Stimulated activated naive CD8-positive, alpha-beta T cell treated with anti-CD3 and anti-CD28 coated beads, Interleukin-15, amount 100 ng/mL, for 72 hours (primary cell): Measurements from ENCODE around the gene HBB.
"Not testable (repeated sequence)": the region's sequence is repeated elsewhere in the genome, so short reads cannot be mapped to it uniquely, and the experiment has no call there.

Experiments
- ATAC-seq: fragments of 150-1000 bp; cut with Tn5 transposase; 2 replicates; pipeline ENCODE4 v1.10.0; 2021; ENCODE audit warnings: mild to moderate bottlenecking, moderate library complexity
- DNase-seq, 2 donors: peaks; one replicate each; pipeline ENCODE4 v3.0.0; 2021 to 2022
- H3K27ac Mint-ChIP-seq, 2 donors: one replicate each; pipeline ENCODE4 v1.8.0; 2022; ENCODE audit warnings: mild to moderate bottlenecking in 2 of 2, mixed read lengths in 2 of 2, moderate library complexity in 2 of 2
- H3K27me3 Mint-ChIP-seq: one replicate; pipeline ENCODE4 v1.8.0; 2022; ENCODE audit warnings: mixed read lengths
- H3K4me1 Mint-ChIP-seq: one replicate; pipeline ENCODE4 v1.8.0; 2022; ENCODE audit warnings: mild to moderate bottlenecking, mixed read lengths
- H3K4me3 Mint-ChIP-seq, 2 donors: one replicate each; pipeline ENCODE4 v1.8.0; 2022; ENCODE audit warnings: mild to moderate bottlenecking in 2 of 2, mixed read lengths in 2 of 2, moderate library complexity in 1 of 2
- H3K9me3 Mint-ChIP-seq, 2 donors: one replicate each; pipeline ENCODE4 v1.8.0; 2022; ENCODE audit warnings: mixed read lengths in 2 of 2

The HBB gene

DNA sequence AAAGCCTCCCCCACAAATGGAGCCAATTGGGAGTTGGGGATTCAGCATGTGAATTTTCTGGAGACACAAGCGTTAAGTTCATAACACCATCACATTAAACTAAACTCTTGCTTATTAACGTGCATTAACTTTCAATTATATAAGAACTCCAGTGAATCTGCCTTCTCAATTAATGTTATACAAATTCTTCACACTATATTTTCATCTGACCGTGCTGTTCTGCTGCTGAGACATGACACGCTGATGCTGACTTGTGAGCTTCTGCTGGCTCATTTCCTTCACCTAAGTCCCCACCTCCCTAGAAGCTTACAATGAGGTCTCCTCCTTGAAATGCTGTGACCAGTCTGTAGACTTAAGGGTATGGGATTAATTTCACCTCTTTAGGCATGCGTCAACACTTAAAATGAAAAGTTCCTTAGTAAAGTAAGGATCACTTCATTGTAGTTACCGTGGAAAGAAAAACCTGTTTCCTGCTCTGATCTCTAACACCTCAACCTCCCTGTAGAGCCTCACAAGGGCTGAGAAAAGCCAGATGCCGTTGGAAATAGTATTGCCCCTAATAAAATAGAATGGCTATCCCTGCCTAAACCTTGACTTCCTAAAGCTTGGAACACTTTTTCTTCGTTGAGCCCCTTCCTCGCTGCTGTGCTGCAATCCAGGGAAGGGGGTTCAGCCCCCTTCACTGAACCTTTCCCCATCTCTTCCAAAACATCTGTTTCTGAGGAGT is 25.5 kb upstream of the HBB start:
- no peak for DNase-seq

DNA sequence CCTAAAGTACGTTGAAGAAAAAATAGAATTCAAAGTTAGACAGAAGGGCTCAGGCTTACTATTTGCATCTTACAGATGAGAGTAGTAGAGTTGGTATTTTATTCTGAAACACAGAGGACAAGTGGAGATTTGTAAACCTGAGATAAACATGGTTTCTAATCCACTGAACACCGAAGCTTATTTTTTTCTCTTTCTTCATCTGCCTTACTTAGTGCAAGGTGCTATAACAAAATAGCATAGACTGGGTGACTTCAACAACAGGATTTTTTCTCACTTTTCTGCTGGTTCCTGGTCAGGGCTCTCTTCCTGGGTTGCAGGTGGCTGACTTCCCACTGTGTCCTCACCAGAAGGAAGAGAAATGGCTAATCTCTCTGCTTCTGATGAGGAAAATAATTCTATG is 24.9 kb upstream of the HBB start:
- H3K4me3 Mint-ChIP-seq = no peak overlapping the region
- ATAC-seq = no peak

More for the DNA sequence above, 25.5 kb upstream of the HBB start:
- H3K27me3 Mint-ChIP-seq = no peaks in the 10 kb centered on the region
- H3K27ac Mint-ChIP-seq = no peak overlapping the region
- no peaks in the 10 kb centered on the region for H3K9me3 Mint-ChIP-seq
- ATAC-seq = no peak
- no peaks in the 10 kb centered on the region for H3K4me1 Mint-ChIP-seq
- H3K4me3 Mint-ChIP-seq = no peak overlapping the region

DNA sequence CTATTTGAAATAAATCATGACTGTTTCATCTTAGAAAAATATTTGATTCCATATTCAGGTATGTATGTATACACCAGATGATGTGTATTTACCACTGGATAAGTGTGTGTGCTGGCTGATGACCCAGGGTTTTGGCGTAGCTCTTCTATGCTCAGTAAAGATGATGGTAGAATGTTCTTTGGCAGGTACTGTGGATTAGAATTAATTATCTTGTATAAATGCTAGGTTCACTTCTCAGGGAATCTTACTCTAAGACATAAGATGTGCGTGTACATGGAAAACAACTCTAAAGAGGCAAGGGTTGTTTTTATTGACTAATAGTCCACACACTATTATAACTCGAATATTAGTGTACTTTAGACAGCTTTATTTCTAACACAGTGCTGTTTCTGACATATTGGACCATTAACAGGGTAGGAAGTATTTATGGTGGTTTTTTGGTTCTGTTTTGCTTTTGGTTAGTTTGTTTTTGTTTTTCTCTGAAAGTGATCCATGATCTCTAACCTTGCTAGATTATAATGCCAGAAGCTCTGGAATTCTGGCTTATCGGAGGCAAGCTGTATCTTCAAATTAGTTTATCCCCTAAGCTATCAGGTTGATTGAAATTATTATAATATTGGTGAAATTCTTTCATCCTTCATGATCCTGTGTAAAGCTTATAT is 23.8 kb upstream of the HBB start:
- Mint-ChIP-seq H3K4me1 (no peaks in the 10 kb centered on the region), H3K4me3 (no peak overlapping the region), H3K27me3 (peaks cover 2% of the 10 kb centered on the region), H3K9me3 (no peaks in the 10 kb centered on the region), H3K27ac (no peak overlapping the region)
- ATAC-seq (no peak), DNase-seq (no peak)

More for the DNA sequence above, 24.9 kb upstream of the HBB start:
- Mint-ChIP-seq H3K27ac (no peak overlapping the region), H3K4me1 (no peaks in the 10 kb centered on the region), H3K27me3 (no peaks in the 10 kb centered on the region), H3K9me3 (no peaks in the 10 kb centered on the region)
- no peak for DNase-seq

DNA sequence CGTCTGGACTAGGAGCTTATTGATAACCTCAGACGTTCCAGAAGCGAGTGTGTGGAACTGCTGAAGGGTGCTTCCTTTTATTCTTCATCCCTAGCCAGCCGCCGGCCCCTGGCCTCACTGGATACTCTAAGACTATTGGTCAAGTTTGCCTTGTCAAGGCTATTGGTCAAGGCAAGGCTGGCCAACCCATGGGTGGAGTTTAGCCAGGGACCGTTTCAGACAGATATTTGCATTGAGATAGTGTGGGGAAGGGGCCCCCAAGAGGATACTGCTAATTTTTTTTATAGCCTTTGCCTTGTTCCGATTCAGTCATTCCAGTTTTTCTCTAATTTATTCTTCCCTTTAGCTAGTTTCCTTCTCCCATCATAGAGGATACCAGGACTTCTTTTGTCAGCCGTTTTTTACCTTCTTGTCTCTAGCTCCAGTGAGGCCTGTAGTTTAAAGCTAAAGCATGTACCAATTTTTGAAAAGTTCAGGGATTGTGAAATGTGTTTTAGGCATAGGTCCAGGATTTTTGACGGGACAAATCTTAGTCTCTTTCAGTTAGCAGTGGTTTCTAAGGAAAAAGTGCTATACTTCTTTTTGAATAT is 23.0 kb upstream of the HBB start, which contains the start of gene HBG1:
Gene HBG1, minus strand, starts transcription at position 51 of the 590 bp plus-strand sequence. CDS start 53 bp downstream, outside the sequence.
- not testable (repeated sequence) for ATAC-seq, DNase-seq, H3K9me3 Mint-ChIP-seq, H3K27me3 Mint-ChIP-seq, H3K4me3 Mint-ChIP-seq, H3K27ac Mint-ChIP-seq, H3K4me1 Mint-ChIP-seq

DNA sequence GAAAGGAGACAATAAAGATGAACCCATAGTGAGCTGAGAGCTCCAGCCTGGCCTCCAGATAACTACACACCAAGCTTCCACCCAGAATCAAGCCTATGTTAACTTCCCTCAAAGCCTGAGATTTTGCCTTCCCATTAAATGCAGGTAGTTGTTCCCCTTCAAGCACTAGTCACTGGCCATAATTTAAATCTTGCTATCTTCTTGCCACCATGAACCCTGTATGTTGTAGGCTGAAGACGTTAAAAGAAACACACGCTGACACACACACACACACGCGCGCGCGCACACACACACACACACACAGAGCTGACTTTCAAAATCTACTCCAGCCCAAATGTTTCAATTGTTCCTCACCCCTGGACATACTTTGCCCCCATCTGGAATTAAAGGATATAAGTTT is 21.6 kb upstream of the HBB start:
- not testable (repeated sequence) for H3K27me3 Mint-ChIP-seq, H3K9me3 Mint-ChIP-seq, H3K4me1 Mint-ChIP-seq, ATAC-seq, H3K27ac Mint-ChIP-seq, DNase-seq, H3K4me3 Mint-ChIP-seq

DNA sequence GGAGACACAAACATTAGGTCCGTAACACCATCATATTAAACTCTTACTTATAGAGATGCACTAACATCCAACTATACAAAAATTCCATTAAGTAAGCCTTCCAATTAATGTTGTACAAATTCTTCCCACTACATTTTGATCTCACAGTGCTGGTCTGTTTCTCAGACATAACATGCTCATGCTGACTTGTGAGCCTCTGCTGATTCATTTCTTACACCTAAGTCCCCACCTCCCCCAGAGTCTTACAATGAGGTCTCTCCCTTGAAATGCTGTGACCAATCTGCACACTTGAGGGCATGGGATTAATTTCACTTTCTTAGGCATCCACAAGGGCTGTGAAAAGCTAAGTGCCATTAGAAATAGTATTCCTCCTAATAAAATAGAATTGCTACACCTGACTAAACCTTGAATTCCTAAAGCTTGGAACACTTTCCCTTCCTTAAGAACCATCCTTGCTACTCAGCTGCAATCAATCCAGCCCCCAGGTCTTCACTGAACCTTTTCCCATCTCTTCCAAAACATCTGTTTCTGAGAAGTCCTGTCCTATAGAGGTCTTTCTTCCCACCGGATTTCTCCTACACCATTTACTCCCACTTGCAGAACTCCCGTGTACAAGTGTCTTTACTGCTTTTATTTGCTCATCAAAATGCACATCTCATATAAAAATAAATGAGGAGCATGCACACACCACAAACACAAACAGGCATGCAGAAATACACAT is 20.8 kb upstream of the HBB start:
- DNase-seq (no peak), ATAC-seq (no peak)
- Mint-ChIP-seq H3K9me3 (no peaks in the 10 kb centered on the region), H3K4me3 (no peak overlapping the region), H3K27ac (no peak overlapping the region), H3K4me1 (no peaks in the 10 kb centered on the region), H3K27me3 (peaks cover 7% of the 10 kb centered on the region)

DNA sequence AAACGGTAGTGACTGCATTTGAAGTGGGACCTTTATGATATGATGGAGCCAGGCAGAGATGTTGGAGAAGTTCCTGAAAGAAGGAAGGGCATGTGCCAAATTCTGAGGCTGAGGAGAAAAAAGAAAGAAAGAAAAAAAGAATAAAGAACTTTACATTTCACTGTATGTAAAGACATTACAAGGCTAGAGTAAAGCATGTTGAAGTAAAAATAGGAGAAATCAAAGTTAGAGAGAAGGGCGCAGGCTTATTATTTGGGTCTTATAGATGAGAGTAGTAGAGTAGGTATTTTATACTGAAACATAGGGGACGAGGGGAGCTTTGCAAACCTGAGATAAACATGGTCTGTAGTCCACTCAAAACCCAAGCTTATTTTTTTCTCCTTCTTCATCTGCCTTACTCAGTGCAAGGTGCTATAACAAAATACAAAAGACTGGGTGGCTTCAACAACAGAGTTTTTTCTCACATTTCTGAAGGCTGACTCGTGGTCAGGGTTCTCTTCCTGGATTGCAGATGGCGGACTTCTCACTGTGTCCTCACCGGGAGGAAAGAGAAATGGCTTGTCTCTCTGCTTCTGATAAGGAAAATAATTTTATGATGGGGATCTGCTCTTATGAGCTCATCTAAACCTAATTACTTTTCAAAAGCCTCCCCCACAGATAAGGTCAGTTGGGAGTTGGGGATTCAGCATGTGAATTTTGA is 20.1 kb upstream of the HBB start:
- ATAC-seq (no peak), DNase-seq (no peak)
- Mint-ChIP-seq H3K27me3 (peaks cover 7% of the 10 kb centered on the region), H3K4me3 (no peak overlapping the region), H3K4me1 (no peaks in the 10 kb centered on the region), H3K9me3 (no peaks in the 10 kb centered on the region), H3K27ac (no peak overlapping the region)

DNA sequence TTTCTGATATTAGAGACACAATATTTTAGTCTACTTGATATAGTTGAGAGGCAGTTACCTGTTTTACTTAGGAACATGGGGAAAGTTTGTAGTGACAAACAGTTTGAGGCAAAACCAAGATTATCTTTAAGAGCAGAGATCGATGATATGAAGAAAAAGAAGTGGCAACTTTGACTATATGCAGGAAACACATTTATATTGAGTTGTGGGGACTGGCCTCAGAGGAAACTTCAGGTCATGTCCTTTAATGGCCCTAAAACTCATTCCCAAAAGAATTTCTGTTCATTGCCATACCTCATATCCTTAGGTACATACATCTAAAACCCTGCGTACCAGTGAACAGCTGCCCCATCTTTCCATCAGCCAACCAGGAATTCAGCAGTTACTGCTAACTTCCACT is 18.3 kb upstream of the HBB start:
- Mint-ChIP-seq H3K27ac (no peak overlapping the region), H3K27me3 (peaks cover 9% of the 10 kb centered on the region), H3K9me3 (no peaks in the 10 kb centered on the region), H3K4me3 (no peak overlapping the region), H3K4me1 (no peaks in the 10 kb centered on the region)
- no peak for DNase-seq
- ATAC-seq = no peak

DNA sequence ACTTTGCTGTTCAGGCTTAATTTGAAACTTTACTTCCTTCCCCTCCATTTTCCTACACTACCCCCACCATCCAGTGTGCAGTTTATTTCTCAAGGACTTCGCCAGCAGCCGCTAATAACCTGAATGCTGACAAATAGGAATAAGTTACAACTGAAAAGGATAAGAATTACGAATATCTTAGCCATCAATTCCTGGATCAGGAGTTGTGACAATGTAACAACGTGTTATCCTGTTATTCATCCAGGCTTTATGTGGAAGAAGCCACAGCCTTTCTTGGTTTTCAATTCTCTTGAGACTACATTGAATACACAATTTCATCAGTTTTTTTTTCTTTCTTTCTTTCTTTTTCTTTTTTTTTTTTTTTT is 16.9 kb upstream of the HBB start:
- Mint-ChIP-seq H3K4me1 (no peaks in the 10 kb centered on the region), H3K27ac (no peak overlapping the region), H3K9me3 (no peaks in the 10 kb centered on the region), H3K4me3 (no peak overlapping the region), H3K27me3 (peaks cover 16% of the 10 kb centered on the region)
- ATAC-seq (no peak), DNase-seq (no peak)

DNA sequence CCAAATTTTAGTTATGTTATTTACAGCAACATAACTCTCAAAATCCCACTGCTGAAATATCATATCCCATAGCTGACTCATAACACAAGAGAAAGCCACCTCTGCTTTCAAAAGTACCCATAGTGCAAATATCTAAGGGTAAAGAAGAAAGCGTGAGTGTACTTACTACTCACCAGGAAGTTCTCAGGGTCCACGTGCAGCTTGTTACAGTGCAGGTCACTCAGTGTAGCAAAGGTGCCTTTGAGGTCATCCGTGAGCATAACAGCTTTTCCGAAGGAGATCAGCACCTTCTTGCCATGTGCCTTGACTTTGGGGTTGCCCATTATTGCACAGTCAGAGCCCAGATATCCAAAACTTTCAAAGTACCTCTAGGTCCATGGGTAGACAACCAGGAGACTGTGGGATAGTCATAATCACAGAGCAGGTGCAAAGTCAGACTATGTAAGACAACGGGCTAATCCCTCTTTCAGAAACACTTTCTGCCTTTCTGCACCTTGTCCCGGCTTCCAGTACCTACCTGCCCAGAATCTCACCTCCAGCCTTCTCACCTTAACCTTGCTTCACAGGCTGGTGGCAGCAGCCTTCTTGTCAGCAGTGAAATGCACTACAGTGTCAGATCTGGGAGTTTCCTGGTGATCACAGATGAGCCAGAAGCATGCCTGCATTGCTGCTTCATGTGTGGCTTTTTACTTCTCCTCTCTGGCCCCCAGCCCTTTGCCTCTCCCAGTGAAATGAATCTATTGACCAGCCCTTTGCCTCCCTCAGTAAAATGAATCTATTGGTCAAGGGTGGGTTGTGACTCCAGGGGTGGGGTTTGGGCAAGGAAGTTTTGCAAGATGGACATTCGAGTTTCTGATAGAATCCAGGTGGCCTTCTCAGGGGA is 16.3 kb upstream of the HBB start:
- Mint-ChIP-seq H3K27ac (no peak overlapping the region), H3K4me1 (no peaks in the 10 kb centered on the region), H3K4me3 (no peak overlapping the region), H3K27me3 (peaks cover 22% of the 10 kb centered on the region), H3K9me3 (no peaks in the 10 kb centered on the region)
- ATAC-seq = no peak
- DNase-seq = no peak

DNA sequence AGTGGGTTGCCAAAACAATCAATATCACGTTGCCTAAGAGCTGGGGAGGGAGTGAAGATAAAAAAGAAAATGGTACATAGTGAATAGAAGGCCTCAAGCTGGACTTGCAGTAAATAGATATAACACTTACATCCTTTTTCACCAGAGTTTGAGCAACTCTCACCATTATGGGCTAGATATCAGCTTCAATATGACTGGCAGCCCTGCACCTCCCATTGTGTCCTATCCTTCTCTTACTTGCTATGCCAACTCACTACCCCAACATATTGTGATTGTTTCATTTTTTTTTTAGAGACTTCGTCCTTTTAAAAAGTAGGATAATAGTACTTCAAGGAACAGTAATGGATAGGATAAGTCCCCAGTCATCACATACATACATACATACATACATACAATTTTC is 15.3 kb upstream of the HBB start:
- ATAC-seq (no peak), DNase-seq (no peak)
- H3K27ac Mint-ChIP-seq = no peak overlapping the region
- H3K4me3 Mint-ChIP-seq = no peak overlapping the region
- no peaks in the 10 kb centered on the region for H3K9me3 Mint-ChIP-seq
- H3K27me3 Mint-ChIP-seq = peaks cover 22% of the 10 kb centered on the region
- H3K4me1 Mint-ChIP-seq = no peaks in the 10 kb centered on the region

DNA sequence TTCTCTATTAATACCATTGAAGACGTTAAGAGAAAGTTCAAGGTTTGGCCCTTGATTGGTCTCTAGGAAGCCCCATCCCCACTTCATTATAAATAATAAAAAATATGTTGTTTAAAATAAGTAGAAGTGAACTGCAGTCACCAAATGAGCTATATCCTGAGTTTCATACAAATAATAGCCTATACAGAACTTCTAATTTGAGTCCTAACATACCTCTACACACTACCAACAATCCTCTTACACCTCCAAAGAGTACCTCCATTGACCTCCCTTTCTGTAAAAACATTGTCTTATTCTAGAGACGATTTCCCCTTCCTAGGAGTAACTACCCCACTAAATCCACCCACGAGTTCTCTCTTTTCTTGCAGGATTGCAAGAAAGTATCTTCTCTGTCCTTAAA is 14.6 kb upstream of the HBB start:
- peaks cover 22% of the 10 kb centered on the region for H3K27me3 Mint-ChIP-seq
- DNase-seq = no peak
- no peak overlapping the region for H3K4me3 Mint-ChIP-seq
- no peaks in the 10 kb centered on the region for H3K4me1 Mint-ChIP-seq
- H3K9me3 Mint-ChIP-seq = no peaks in the 10 kb centered on the region
- ATAC-seq = no peak
- no peak overlapping the region for H3K27ac Mint-ChIP-seq

DNA sequence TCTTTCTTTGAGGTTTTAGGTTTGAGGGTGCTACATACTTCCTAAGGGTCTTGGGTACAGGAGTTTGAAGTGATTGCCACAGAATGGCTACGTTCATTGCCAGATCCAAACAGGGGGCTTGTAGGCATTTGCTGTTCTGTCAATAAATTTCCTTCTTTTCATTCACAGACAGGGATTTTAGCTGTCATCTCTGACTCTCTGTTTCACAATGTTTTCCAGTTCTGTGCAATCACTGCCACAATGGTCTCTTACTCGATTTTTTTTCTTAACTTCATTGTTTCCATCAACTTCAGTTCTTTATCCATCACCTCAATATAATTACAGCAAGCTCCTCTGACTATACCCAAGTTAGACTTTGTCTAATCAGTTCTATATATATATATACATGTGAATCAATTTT is 13.6 kb upstream of the HBB start:
- no peaks in the 10 kb centered on the region for H3K4me1 Mint-ChIP-seq
- ATAC-seq = no peak
- peaks cover 26% of the 10 kb centered on the region for H3K27me3 Mint-ChIP-seq
- DNase-seq = no peak
- H3K27ac Mint-ChIP-seq = no peak overlapping the region
- no peak overlapping the region for H3K4me3 Mint-ChIP-seq
- H3K9me3 Mint-ChIP-seq = no peaks in the 10 kb centered on the region

DNA sequence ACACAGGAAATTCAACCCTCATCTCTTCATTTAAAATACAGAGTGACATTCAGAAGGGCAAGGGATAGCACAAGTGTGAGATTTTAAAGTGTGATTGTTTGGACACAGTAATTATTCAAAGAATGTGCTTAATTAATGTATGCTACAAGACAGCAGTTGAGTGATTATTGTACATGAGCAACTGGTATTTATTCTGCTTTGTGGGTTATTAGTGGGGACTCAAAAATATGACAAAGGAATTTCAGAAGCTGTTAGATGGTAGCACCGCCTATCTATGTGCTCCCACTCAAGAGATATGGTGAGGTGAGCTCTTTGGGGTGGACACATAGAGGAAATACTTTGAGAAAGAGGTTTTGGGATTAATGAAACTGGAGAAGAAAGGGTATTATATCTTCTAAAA is 13.2 kb upstream of the HBB start:
- no peak overlapping the region for H3K4me3 Mint-ChIP-seq
- peaks cover 27% of the 10 kb centered on the region for H3K27me3 Mint-ChIP-seq
- ATAC-seq (no peak), DNase-seq (no peak)
- H3K9me3 Mint-ChIP-seq = no peaks in the 10 kb centered on the region
- H3K27ac Mint-ChIP-seq = no peak overlapping the region
- H3K4me1 Mint-ChIP-seq = no peaks in the 10 kb centered on the region

DNA sequence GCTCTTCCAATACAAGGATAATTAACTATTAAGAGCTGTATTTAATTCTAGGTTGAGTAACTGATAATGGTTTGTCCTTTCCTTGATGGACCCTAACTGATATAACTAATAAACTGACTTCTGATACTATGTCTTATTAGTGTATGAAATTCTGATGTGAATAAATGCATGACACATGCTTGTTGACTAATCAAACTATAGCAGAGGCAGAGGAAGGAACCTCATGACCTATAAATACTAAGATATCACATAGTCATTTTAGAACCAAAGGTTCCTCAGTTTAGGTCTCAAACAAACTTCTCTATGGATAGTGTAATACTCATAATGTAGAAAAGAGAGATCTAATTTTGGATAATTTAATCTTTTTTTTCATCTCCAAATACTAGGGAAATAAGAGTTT is 12.2 kb upstream of the HBB start:
- no peaks in the 10 kb centered on the region for H3K4me1 Mint-ChIP-seq
- H3K9me3 Mint-ChIP-seq = no peaks in the 10 kb centered on the region
- no peak overlapping the region for H3K27ac Mint-ChIP-seq
- H3K4me3 Mint-ChIP-seq = no peak overlapping the region
- peaks cover 29% of the 10 kb centered on the region for H3K27me3 Mint-ChIP-seq
- DNase-seq (no peak), ATAC-seq (no peak)
